CD4-positive, alpha-beta T cell treated with Interferon gamma for 1 hour (primary cell): Measurements from ENCODE around the gene SLC12A9.

Experiments used
- DNase-seq: peaks from one replicate; pipeline ENCODE4 v3.0.0-alpha.2; 2020

Gene SLC12A9

GRCh38 chr7:100886142-100886935, 33.8 kb downstream of the SLC12A9 start:
- DNase-seq, result no peak

GRCh38 chr7:100886936-100887515, 34.5 kb downstream of the SLC12A9 start:
- DNase-seq, result no peak

GRCh38 chr7:100887516-100888290, 35.2 kb downstream of the SLC12A9 start:
- peak; percentile 78 for DNase-seq

- DNase-seq, result no peak
Measured at GRCh38 chr7:100888291-100888987, 35.9 kb downstream of the SLC12A9 start.

GRCh38 chr7:100888988-100889750, 36.7 kb downstream of the SLC12A9 start, which contains the start of gene UFSP1:
TSS of gene UFSP1 (minus strand) at chr7:100889715. CDS start at chr7:100889271, 444 bp downstream.
- DNase-seq, result no peak

GRCh38 chr7:100890653-100891567, 38.4 kb downstream of the SLC12A9 start:
- DNase-seq, result no peak

- DNase-seq, result no peak
Measured at GRCh38 chr7:100891568-100892247, 39.2 kb downstream of the SLC12A9 start.

GRCh38 chr7:100892364-100893317, 40.1 kb downstream of the SLC12A9 start:
- no peak for DNase-seq

GRCh38 chr7:100893318-100893895, 40.9 kb downstream of the SLC12A9 start:
- no peak for DNase-seq

- no peak for DNase-seq
Measured at GRCh38 chr7:100893910-100894721, 41.6 kb downstream of the SLC12A9 start.

GRCh38 chr7:100894860-100895700, 42.6 kb downstream of the SLC12A9 start:
- peak; percentile 42 for DNase-seq

GRCh38 chr7:100895701-100895955, 43.1 kb downstream of the SLC12A9 start, which contains the start of gene ACHE:
TSS of gene ACHE (minus strand) at chr7:100895888. CDS start at chr7:100894232, 1,656 bp downstream.
- DNase-seq, result no peak

GRCh38 chr7:100895956-100896731, 43.6 kb downstream of the SLC12A9 start:
- peak; percentile 56 for DNase-seq

GRCh38 chr7:100896732-100897608, 44.5 kb downstream of the SLC12A9 start:
- DNase-seq, result peak; percentile 53

- no peak for DNase-seq
Measured at GRCh38 chr7:100897772-100898454, 45.4 kb downstream of the SLC12A9 start.
